Left lung (tissue), 10 donors: ENCODE results near the gene RYK. TPM values are rescaled to one million over a fixed set of nuclear protein-coding genes. Genes with fewer than 3 reads are reported as not detected.

Source experiments
- ATAC-seq: fragments of 200-7000 bp; cut with Tn5 transposase; one replicate; pipeline ENCODE4 v1.9.1; 2020; ENCODE audit warnings: moderate library complexity
- DNase-seq, 4 donors: peaks; one replicate each; pipeline ENCODE4 v3.0.0-alpha.2; 2013 to 2020
- H3K27ac ChIP-seq, 2 donors: fragments of 200-600 bp; sonication (generic) in 1 of 2; one replicate each; pipeline versions ENCODE4 v1.5.0 to v1.8.0; 2020 to 2021
- H3K27me3 ChIP-seq, 2 donors: fragments of 200-600 bp; sonication (generic) in 1 of 2; one replicate each; pipeline versions ENCODE4 v1.5.0 to v1.8.0; 2020 to 2021
- H3K36me3 ChIP-seq, 2 donors: fragments of 200-600 bp; sonication (generic) in 1 of 2; one replicate each; pipeline versions ENCODE4 v1.5.0 to v1.8.0; 2020 to 2021
- H3K4me1 ChIP-seq, 2 donors: fragments of 200-600 bp; one replicate each; pipeline ENCODE4 v1.8.0; 2021
- H3K4me3 ChIP-seq, 2 donors: fragments of 200-600 bp; sonication (generic) in 1 of 2; one replicate each; pipeline versions ENCODE4 v1.5.0 to v1.8.0; 2020 to 2021; ENCODE audit warnings: mild to moderate bottlenecking in 1 of 2
- H3K9me3 ChIP-seq, 2 donors: fragments of 200-600 bp; sonication (generic) in 1 of 2; one replicate each; pipeline versions ENCODE4 v1.5.0 to v1.8.0; 2020 to 2021
- CTCF ChIP-seq, 2 donors: fragments of 200-600 bp; sonication (generic) in 1 of 2; IDR thresholded peaks; one replicate each; pipeline versions ENCODE4 v1.5.0 to v1.8.0; 2021; ENCODE audit warnings: antibody characterized with exemption in 2 of 2
- intact Hi-C, 2 donors: fragments of 100-400 bp; cut with DNase I; formaldehyde crosslinking; loops; one replicate each; pipeline versions ENCODE4 v1.11.2 to v1.14.2; 2022
- polyA plus RNA-seq, 6 donors: library from polyadenylated mRNA; unstranded; fragments of 120-200 nt; gene quantifications; one replicate each; pipeline ENCODE4 v1.2.1, GENCODE V29; 2013; ENCODE audit not compliant: insufficient read length in 6 of 6
- total RNA-seq, 2 donors: library from RNA; stranded (reverse); fragmentation: NEBNext Ultra II Directional; extraction: Animal tissue kit (Norgen Biotek cat#: 25700); gene quantifications; one replicate each; pipeline ENCODE4 v1.2.1, GENCODE V29; 2021
- donor health status: DM: no; HTN: yes; CAD: no.
- donor health status: DM: no; HTN: no; CAD: no.

RYK gene
- total and polyA plus RNA-seq, 8 donors, result 44.1 to 146 (median 125) TPM

- ATAC-seq (peak; percentile 83), DNase-seq (peak; percentile 52 to 94 (median 65))
Measured at GRCh38 chr3:134249935-134250716, 533 bp downstream of the RYK start.

GRCh38 chr3:134249296-134249841, 1.3 kb downstream of the RYK start:
- Histone ChIP-seq H3K4me1 (peaks cover 4 to 43% of the 10 kb centered on the region in 2 donors), H3K27me3 (no peaks in the 10 kb centered on the region), H3K4me3 (peak overlapping the region; percentile 63 to 73), H3K36me3 (no peaks in the 10 kb centered on the region), H3K27ac (peak overlapping the region; percentile 82 to 86), H3K9me3 (no peaks in the 10 kb centered on the region)
- no peak for TF ChIP-seq CTCF (IDR thresholded peaks at IDR 0.05)
- DNase-seq (no peak), ATAC-seq (no peak)
- intact Hi-C loops, result no loop called here

More at GRCh38 chr3:134249935-134250716, 533 bp downstream of the RYK start:
- H3K9me3 ChIP-seq, result no peaks in the 10 kb centered on the region
- no peaks in the 10 kb centered on the region for H3K27me3 ChIP-seq
- no peak for TF ChIP-seq CTCF (IDR thresholded peaks at IDR 0.05)
- peak overlapping the region; percentile 86 to 88 for H3K27ac ChIP-seq
- H3K4me3 ChIP-seq, result peak overlapping the region; percentile 63 to 73
- H3K4me1 ChIP-seq, result peaks cover 4 to 36% of the 10 kb centered on the region in 2 donors
- H3K36me3 ChIP-seq, result no peaks in the 10 kb centered on the region
- intact Hi-C loops, result no loop called here

GRCh38 chr3:134244921-134245320, 5.7 kb downstream of the RYK start:
- Histone ChIP-seq H3K4me1 (peaks cover 4 to 54% of the 10 kb centered on the region in 2 donors), H3K36me3 (no peaks in the 10 kb centered on the region), H3K27me3 (no peaks in the 10 kb centered on the region), H3K4me3 (no peak overlapping the region), H3K9me3 (no peaks in the 10 kb centered on the region), H3K27ac (no peak overlapping the region)
- no peak for DNase-seq
- TF ChIP-seq CTCF (IDR thresholded peaks at IDR 0.05), result no peak
- ATAC-seq, result no peak
- intact Hi-C loops, result no loop called here

- H3K4me1 ChIP-seq, result peaks cover 12 to 54% of the 10 kb centered on the region in 2 donors
- ATAC-seq, result peak; percentile 82
Measured at GRCh38 chr3:134242649-134243617, 7.7 kb downstream of the RYK start.

More at GRCh38 chr3:134242649-134243617, 7.7 kb downstream of the RYK start:
- TF ChIP-seq CTCF (IDR thresholded peaks at IDR 0.05), result no peak
- no peaks in the 10 kb centered on the region for H3K36me3 ChIP-seq
- intact Hi-C loops, result no loop called here
- no peaks in the 10 kb centered on the region for H3K9me3 ChIP-seq
- no peaks in the 10 kb centered on the region for H3K27me3 ChIP-seq
- H3K27ac ChIP-seq, result no peak overlapping the region
- no peak overlapping the region for H3K4me3 ChIP-seq
- no peak for DNase-seq
